SU-DHL-6 (cell line): ENCODE measurements around the gene SNX18.

Experiments used
- H2AFZ ChIP-seq: fragments of 200-600 bp; sonication (generic); 2 replicates; pipeline ENCODE4 v1.6.1; 2014; ENCODE audit warnings: low read depth, mild to moderate bottlenecking, moderate library complexity, mixed read lengths, antibody characterized with exemption, low read length; ENCODE audit not compliant: severe bottlenecking
- H3F3A ChIP-seq: fragments of 200-600 bp; shearing (Covaris generic); 2 replicates; pipeline ENCODE4 v1.6.0; 2016; ENCODE audit warnings: antibody characterized with exemption, mild to moderate bottlenecking; ENCODE audit not compliant: insufficient read depth
- H3K27ac ChIP-seq: fragments of 200-600 bp; sonication (generic); 2 replicates; pipeline ENCODE4 v1.5.1; 2016; ENCODE audit warnings: low read depth, mild to moderate bottlenecking, low read length, moderate library complexity, mixed read lengths
- H3K27me3 ChIP-seq: fragments of 200-600 bp; sonication (generic), shearing (Covaris generic); 2 replicates; pipeline ENCODE4 v1.6.0; 2014; ENCODE audit warnings: mild to moderate bottlenecking, low read length
- H3K36me3 ChIP-seq: fragments of 200-600 bp; sonication (generic); 2 replicates; pipeline ENCODE4 v1.6.1; 2014; ENCODE audit warnings: mild to moderate bottlenecking, low read length, mixed read lengths
- H3K4me2 ChIP-seq: fragments of 300-600, 200-600 bp; shearing (Covaris generic), sonication (generic); 2 replicates; pipeline ENCODE4 v1.6.0; 2014; ENCODE audit warnings: low read length, low read depth, mild to moderate bottlenecking; ENCODE audit not compliant: poor library complexity, severe bottlenecking
- H3K4me3 ChIP-seq: fragments of 200-600 bp; sonication (generic); 2 replicates; pipeline ENCODE4 v1.5.1; 2014; ENCODE audit warnings: antibody characterized with exemption, low read length, mild to moderate bottlenecking, mixed read lengths; ENCODE audit not compliant: insufficient read depth, poor library complexity, severe bottlenecking
- H3K79me2 ChIP-seq: fragments of 200-600 bp; sonication (generic); 2 replicates; pipeline ENCODE4 v1.6.1; 2014; ENCODE audit warnings: mild to moderate bottlenecking, low read length, moderate library complexity; ENCODE audit not compliant: insufficient read depth
- H3K9ac ChIP-seq: fragments of 200-600 bp; sonication (generic); 2 replicates; pipeline ENCODE4 v1.7.0; 2014; ENCODE audit warnings: mild to moderate bottlenecking, low read length
- H3K9me2 ChIP-seq: fragments of 200-600 bp; sonication (generic); replicated peaks from 2 replicates; pipeline ENCODE4 v1.6.1; 2014; ENCODE audit warnings: low read length; ENCODE audit not compliant: insufficient read depth
- H3K9me3 ChIP-seq: fragments of 200-600 bp; sonication (generic); 2 replicates; pipeline ENCODE4 v1.6.1; 2014; ENCODE audit warnings: low read length, mixed read lengths; ENCODE audit not compliant: insufficient read depth
- H4K20me1 ChIP-seq: fragments of 200-600 bp; sonication (generic); 2 replicates; pipeline ENCODE4 v1.6.1; 2014; ENCODE audit warnings: low read depth, mild to moderate bottlenecking, antibody characterized with exemption, low read length, moderate library complexity, mixed read lengths
- EZH2phosphoT487 ChIP-seq: fragments of 200-600 bp; sonication (generic), shearing (Covaris generic); conservative IDR thresholded peaks from 2 replicates; pipeline ENCODE4 v1.6.1; 2018; ENCODE audit warnings: mild to moderate bottlenecking, antibody characterized with exemption, low read length, moderate library complexity, mixed read lengths
- TF ChIP-seq, protein P1 (sequence below): fragments of 200-600 bp; sonication (generic); IDR thresholded peaks from one replicate; pipeline ENCODE4 v1.5.1; 2017; ENCODE audit warnings: antibody characterized with exemption, mild to moderate bottlenecking, low read length, moderate library complexity; ENCODE audit not compliant: insufficient read depth, poor library complexity, severe bottlenecking

SNX18 gene

DNA sequence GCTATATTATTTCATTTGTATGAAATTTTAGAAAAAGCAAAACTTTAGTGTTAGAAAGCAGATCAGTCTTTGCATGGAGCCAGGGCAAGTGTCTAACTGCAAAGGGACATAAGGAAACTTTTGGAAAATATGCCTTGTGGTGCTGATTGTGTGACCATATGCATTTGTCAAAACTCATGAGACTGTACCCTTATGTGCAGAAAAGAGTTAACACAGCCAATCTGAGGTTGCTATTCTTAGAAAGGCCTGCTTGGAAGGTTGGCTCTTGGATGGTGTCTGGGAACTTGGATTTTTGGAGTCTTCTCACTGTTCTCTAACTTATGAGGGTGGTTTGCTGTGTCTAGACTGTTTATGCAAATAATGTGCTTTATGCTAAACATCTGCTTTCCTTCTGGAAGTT is 76.6 kb downstream of the SNX18 start:
- Histone ChIP-seq H3K36me3 (no peaks in the 10 kb centered on the region), H3K4me2 (no peak overlapping the region), H3K9me2 (no peaks in the 10 kb centered on the region), H3K27me3 (no peaks in the 10 kb centered on the region), H4K20me1 (no peaks in the 10 kb centered on the region), H3K79me2 (no peaks in the 10 kb centered on the region), H3K9me3 (no peaks in the 10 kb centered on the region), H3K27ac (no peak overlapping the region), H3K4me3 (no peak overlapping the region), H3K9ac (no peak overlapping the region), H2AFZ (no peak overlapping the region), H3F3A (no peaks in the 10 kb centered on the region)
- no peak for TF ChIP-seq EZH2phosphoT487
- TF ChIP-seq, protein P1, sequence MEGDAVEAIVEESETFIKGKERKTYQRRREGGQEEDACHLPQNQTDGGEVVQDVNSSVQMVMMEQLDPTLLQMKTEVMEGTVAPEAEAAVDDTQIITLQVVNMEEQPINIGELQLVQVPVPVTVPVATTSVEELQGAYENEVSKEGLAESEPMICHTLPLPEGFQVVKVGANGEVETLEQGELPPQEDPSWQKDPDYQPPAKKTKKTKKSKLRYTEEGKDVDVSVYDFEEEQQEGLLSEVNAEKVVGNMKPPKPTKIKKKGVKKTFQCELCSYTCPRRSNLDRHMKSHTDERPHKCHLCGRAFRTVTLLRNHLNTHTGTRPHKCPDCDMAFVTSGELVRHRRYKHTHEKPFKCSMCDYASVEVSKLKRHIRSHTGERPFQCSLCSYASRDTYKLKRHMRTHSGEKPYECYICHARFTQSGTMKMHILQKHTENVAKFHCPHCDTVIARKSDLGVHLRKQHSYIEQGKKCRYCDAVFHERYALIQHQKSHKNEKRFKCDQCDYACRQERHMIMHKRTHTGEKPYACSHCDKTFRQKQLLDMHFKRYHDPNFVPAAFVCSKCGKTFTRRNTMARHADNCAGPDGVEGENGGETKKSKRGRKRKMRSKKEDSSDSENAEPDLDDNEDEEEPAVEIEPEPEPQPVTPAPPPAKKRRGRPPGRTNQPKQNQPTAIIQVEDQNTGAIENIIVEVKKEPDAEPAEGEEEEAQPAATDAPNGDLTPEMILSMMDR: no peak

- no peak overlapping the region for H3K4me2 ChIP-seq
- no peaks in the 10 kb centered on the region for H3K27me3 ChIP-seq
- no peak overlapping the region for H3K27ac ChIP-seq
- no peak overlapping the region for H3K4me3 ChIP-seq
- H3K9me3 ChIP-seq: no peaks in the 10 kb centered on the region
- H3K9me2 ChIP-seq: no peaks in the 10 kb centered on the region
- H3K9ac ChIP-seq: no peak overlapping the region
- H3K79me2 ChIP-seq: no peaks in the 10 kb centered on the region
- H3F3A ChIP-seq: no peaks in the 10 kb centered on the region
- no peaks in the 10 kb centered on the region for H4K20me1 ChIP-seq
- H3K36me3 ChIP-seq: no peaks in the 10 kb centered on the region
- H2AFZ ChIP-seq: no peak overlapping the region
- TF ChIP-seq, protein P1: no peak
- TF ChIP-seq EZH2phosphoT487: no peak
Observed at GRCh38 chr5:54595721-54596120, 78.2 kb downstream of the SNX18 start.
